Lower leg skin (tissue), 4 donors: ENCODE measurements around the gene NELL1. TPM values are rescaled to one million over a fixed set of nuclear protein-coding genes. Genes with fewer than 3 reads are reported as not detected.

Experiments used
- DNase-seq, 2 donors: peaks; one replicate each; pipeline ENCODE4 v3.0.0-alpha.2; 2019; ENCODE audit warnings: low spot score in 2 of 2
- H3K4me3 ChIP-seq: fragments of 200-600 bp; sonication (generic); 2 replicates; pipeline ENCODE4 v1.5.1; 2017; ENCODE audit warnings: mild to moderate bottlenecking, low read depth; ENCODE audit not compliant: poor library complexity, severe bottlenecking
- POLR2A ChIP-seq, 2 donors: fragments of 450-650 bp; IDR thresholded peaks; one replicate each; pipeline ENCODE4 v1.6.1; 2016 to 2017; ENCODE audit warnings: antibody characterized with exemption in 2 of 2, mild to moderate bottlenecking in 1 of 2, moderate library complexity in 1 of 2
- WGBS, 2 donors: methylation state at CpG; one replicate each; pipeline ENCODE4 v1.1.5; 2018; 5-methylcytosine and 5-hydroxymethylcytosine counted together
- intact Hi-C: fragments of 100-400 bp; cut with DNase I; formaldehyde crosslinking; loops from one replicate; pipeline ENCODE4 v1.15.0; 2023; ENCODE audit warnings: low total_unique reads
- total RNA-seq, 4 donors: library from RNA; depleted of rRNA; stranded (reverse); fragments of >200 nt; gene quantifications; one replicate each; pipeline ENCODE4 v1.1.0, GENCODE V29; 2016
- TF ChIP-seq, protein P1 (sequence below), 3 donors: fragments of 450-650 bp; IDR thresholded peaks; one replicate each; pipeline ENCODE4 v1.5.1; 2016; ENCODE audit warnings: antibody characterized with exemption in 3 of 3, mild to moderate bottlenecking in 3 of 3, moderate library complexity in 2 of 3

NELL1 gene
- total RNA-seq, 4 donors from 2014 or later, result 0.12 to 0.29 (median 0.14) TPM

GRCh38 chr11:20672575-20672974, 3.2 kb downstream of the NELL1 start:
- no peak overlapping the region for H3K4me3 ChIP-seq
- intact Hi-C loops, result no loop called here
- WGBS, 2 donors, result 18 to 24% methylated on average over 2 of the region's 2 CpGs
- TF ChIP-seq, protein P1, sequence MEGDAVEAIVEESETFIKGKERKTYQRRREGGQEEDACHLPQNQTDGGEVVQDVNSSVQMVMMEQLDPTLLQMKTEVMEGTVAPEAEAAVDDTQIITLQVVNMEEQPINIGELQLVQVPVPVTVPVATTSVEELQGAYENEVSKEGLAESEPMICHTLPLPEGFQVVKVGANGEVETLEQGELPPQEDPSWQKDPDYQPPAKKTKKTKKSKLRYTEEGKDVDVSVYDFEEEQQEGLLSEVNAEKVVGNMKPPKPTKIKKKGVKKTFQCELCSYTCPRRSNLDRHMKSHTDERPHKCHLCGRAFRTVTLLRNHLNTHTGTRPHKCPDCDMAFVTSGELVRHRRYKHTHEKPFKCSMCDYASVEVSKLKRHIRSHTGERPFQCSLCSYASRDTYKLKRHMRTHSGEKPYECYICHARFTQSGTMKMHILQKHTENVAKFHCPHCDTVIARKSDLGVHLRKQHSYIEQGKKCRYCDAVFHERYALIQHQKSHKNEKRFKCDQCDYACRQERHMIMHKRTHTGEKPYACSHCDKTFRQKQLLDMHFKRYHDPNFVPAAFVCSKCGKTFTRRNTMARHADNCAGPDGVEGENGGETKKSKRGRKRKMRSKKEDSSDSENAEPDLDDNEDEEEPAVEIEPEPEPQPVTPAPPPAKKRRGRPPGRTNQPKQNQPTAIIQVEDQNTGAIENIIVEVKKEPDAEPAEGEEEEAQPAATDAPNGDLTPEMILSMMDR (IDR thresholded peaks at IDR 0.05), result no peak
- no peak for TF ChIP-seq POLR2A (IDR thresholded peaks at IDR 0.05)
- DNase-seq, result no peak

- TF ChIP-seq, protein P1 (IDR thresholded peaks at IDR 0.05), result no peak
- WGBS, 2 donors, result 79 to 85% methylated on average over 2 of the region's 2 CpGs
- intact Hi-C loops, result no loop called here
Observed at GRCh38 chr11:20676658-20677057, 7.3 kb downstream of the NELL1 start.

DNA sequence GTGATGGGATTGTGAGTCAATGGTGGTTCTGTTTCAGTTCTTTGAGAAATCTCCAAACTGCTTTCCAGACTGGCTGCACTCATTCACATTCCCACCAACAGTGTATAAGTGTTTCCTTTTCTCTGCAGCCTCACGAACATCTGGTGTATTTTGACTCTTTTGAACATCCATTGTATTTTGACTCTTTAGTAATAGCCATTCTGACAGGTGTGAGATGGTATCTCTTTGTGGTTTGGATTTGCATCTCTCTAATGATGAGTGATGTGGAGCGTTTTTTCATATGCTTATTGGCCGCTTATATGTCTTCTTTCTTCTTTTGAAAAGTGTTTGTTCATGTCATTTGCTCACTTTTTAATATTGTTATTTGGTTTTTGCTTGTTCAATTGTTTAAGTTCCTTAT, 19.4 kb downstream of the NELL1 start:
- H3K4me3 ChIP-seq, result no peak overlapping the region
- WGBS, 2 donors, result 63 to 73% methylated on average over 3 of the region's 3 CpGs
- no peak for TF ChIP-seq POLR2A (IDR thresholded peaks at IDR 0.05)
- TF ChIP-seq, protein P1 (IDR thresholded peaks at IDR 0.05), result no peak
- intact Hi-C loops, result no loop called here
- no peak for DNase-seq

More at GRCh38 chr11:20676658-20677057, 7.3 kb downstream of the NELL1 start:
- no peak overlapping the region for H3K4me3 ChIP-seq
- DNase-seq, result no peak

GRCh38 chr11:20707876-20708275, 38.5 kb downstream of the NELL1 start:
- intact Hi-C loops, result no loop called here
- no peak overlapping the region for H3K4me3 ChIP-seq
- WGBS, 2 donors, result 76 to 80% methylated on average over 5 to 6 of the region's 6 CpGs
- no peak for DNase-seq
- TF ChIP-seq POLR2A (IDR thresholded peaks at IDR 0.05), result no peak
- TF ChIP-seq, protein P1 (IDR thresholded peaks at IDR 0.05), result no peak

DNA sequence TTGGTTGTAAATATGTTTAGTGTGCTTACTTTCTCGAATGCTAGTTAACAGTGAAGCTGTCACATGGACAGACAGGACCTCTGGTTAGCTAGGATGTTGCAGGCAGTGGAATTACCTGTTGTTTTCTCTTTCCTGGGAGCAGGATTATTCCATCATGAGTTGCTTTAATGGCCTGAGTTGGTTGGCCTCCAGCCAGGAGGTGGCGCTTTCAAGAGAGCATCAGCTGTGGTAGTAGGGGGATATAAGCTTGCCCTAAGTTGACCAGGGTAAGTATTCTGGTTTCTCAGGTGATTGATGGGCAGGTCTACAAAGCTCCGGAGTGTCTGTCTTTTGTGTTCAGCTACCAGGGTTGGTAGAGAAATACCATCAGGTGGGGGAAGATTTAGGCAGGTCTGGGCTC, 43.5 kb downstream of the NELL1 start:
- 54 to 85% methylated on average over 3 of the region's 3 CpGs for WGBS, 2 donors
- TF ChIP-seq, protein P1 (IDR thresholded peaks at IDR 0.05), result no peak
- no peak for TF ChIP-seq POLR2A (IDR thresholded peaks at IDR 0.05)
- no peak for DNase-seq
- H3K4me3 ChIP-seq, result no peak overlapping the region
- intact Hi-C loops, result no loop called here

- DNase-seq, result no peak
- intact Hi-C loops, result no loop called here
- H3K4me3 ChIP-seq, result no peak overlapping the region
- no peak for TF ChIP-seq POLR2A (IDR thresholded peaks at IDR 0.05)
- TF ChIP-seq, protein P1 (IDR thresholded peaks at IDR 0.05), result no peak
- 29 to 39% methylated on average over 1 of the region's 1 CpG for WGBS, 2 donors
Observed at GRCh38 chr11:20715464-20715863, 46.1 kb downstream of the NELL1 start.
